Colonic mucosa (tissue), 4 donors: ENCODE data around the gene PNPLA7. TPM values are rescaled to one million over a fixed set of nuclear protein-coding genes. Genes with fewer than 3 reads are reported as not detected.
"Not testable (repeated sequence)": the region's sequence is repeated elsewhere in the genome, so short reads cannot be mapped to it uniquely, and the experiment has no call there.

Experiments used
- DNase-seq: peaks from one replicate; pipeline ENCODE4 v3.0.0-alpha.2; 2020
- H3K27ac ChIP-seq: fragments of 200-600 bp; one replicate; pipeline ENCODE4 v1.8.0; 2021
- H3K27me3 ChIP-seq: fragments of 200-600 bp; one replicate; pipeline ENCODE4 v1.8.0; 2021
- H3K36me3 ChIP-seq: fragments of 200-600 bp; one replicate; pipeline ENCODE4 v1.8.0; 2021
- H3K4me1 ChIP-seq: fragments of 200-600 bp; one replicate; pipeline ENCODE4 v1.8.0; 2021; ENCODE audit warnings: mild to moderate bottlenecking
- H3K4me3 ChIP-seq: fragments of 200-600 bp; one replicate; pipeline ENCODE4 v1.8.0; 2021
- H3K9ac ChIP-seq, 2 donors: one replicate each; pipeline ENCODE4 v1.7.0; 2013; ENCODE audit warnings: control low read depth in 2 of 2, low read depth in 2 of 2, low read length in 2 of 2
- H3K9me3 ChIP-seq: fragments of 200-600 bp; one replicate; pipeline ENCODE4 v1.8.0; 2021
- CTCF ChIP-seq: fragments of 200-600 bp; IDR thresholded peaks from one replicate; pipeline ENCODE4 v1.8.0; 2022; ENCODE audit warnings: antibody characterized with exemption, mild to moderate bottlenecking
- intact Hi-C: fragments of 100-400 bp; cut with DNase I; formaldehyde crosslinking; loops from one replicate; pipeline ENCODE4 v1.14.1; 2022
- total RNA-seq, 2 donors: library from RNA; stranded (reverse); fragmentation: NEBNext Ultra II Directional in 1 of 2; extraction: Animal tissue kit (Norgen Biotek cat#: 25700) in 1 of 2; gene quantifications; one replicate each; pipeline ENCODE4 v1.2.1, GENCODE V29; 2021
- donor health status: healthy.
- donor health status: DM: no; HTN: no; CAD: no.
- donor health status: DM: no; HTN: no; CAD: no.

The PNPLA7 gene
- total RNA-seq, 2 donors from 2014 or later = 6.1 to 7.1 TPM

GRCh38 chr9:137574192-137574591, 24.0 kb upstream of the PNPLA7 start:
- Histone ChIP-seq H3K4me3 (no peak overlapping the region), H3K27ac (no peak overlapping the region), H3K9me3 (no peaks in the 10 kb centered on the region), H3K4me1 (no peaks in the 10 kb centered on the region), H3K36me3 (no peaks in the 10 kb centered on the region), H3K9ac (no peak overlapping the region), H3K27me3 (no peaks in the 10 kb centered on the region)
- intact Hi-C loops = no loop called here
- DNase-seq = no peak
- TF ChIP-seq CTCF = no peak

- H3K4me3 ChIP-seq = no peak overlapping the region
- H3K27ac ChIP-seq = no peak overlapping the region
- H3K4me1 ChIP-seq = no peaks in the 10 kb centered on the region
- no peaks in the 10 kb centered on the region for H3K27me3 ChIP-seq
- no peak for TF ChIP-seq CTCF
- H3K36me3 ChIP-seq = no peaks in the 10 kb centered on the region
- no peak overlapping the region for H3K9ac ChIP-seq
- intact Hi-C loops = no loop called here
- DNase-seq = no peak
- no peaks in the 10 kb centered on the region for H3K9me3 ChIP-seq
Measured at GRCh38 chr9:137570566-137570965, 20.4 kb upstream of the PNPLA7 start.

GRCh38 chr9:137569609-137570203, 19.5 kb upstream of the PNPLA7 start:
- intact Hi-C loops = no loop called here
- H3K27ac ChIP-seq = no peak overlapping the region
- H3K36me3 ChIP-seq = no peaks in the 10 kb centered on the region
- DNase-seq = no peak
- H3K4me1 ChIP-seq = no peaks in the 10 kb centered on the region
- no peak for TF ChIP-seq CTCF
- H3K27me3 ChIP-seq = no peaks in the 10 kb centered on the region
- H3K4me3 ChIP-seq = no peak overlapping the region
- H3K9ac ChIP-seq = no peak overlapping the region
- H3K9me3 ChIP-seq = no peaks in the 10 kb centered on the region

- H3K36me3 ChIP-seq, H3K4me3 ChIP-seq, intact Hi-C loops, H3K9ac ChIP-seq, H3K9me3 ChIP-seq, H3K4me1 ChIP-seq, H3K27ac ChIP-seq, H3K27me3 ChIP-seq, DNase-seq: not testable (repeated sequence)
Measured at GRCh38 chr9:137568445-137568844, 18.2 kb upstream of the PNPLA7 start.

GRCh38 chr9:137564817-137565411, 14.7 kb upstream of the PNPLA7 start:
- H3K27ac ChIP-seq = no peak overlapping the region
- no peak for DNase-seq
- no peak for TF ChIP-seq CTCF
- no peaks in the 10 kb centered on the region for H3K36me3 ChIP-seq
- intact Hi-C loops = no loop called here
- no peaks in the 10 kb centered on the region for H3K4me1 ChIP-seq
- H3K27me3 ChIP-seq = no peaks in the 10 kb centered on the region
- H3K9ac ChIP-seq = no peak overlapping the region
- H3K4me3 ChIP-seq = no peak overlapping the region
- H3K9me3 ChIP-seq = no peaks in the 10 kb centered on the region

- TF ChIP-seq CTCF = no peak
- H3K4me1 ChIP-seq = no peaks in the 10 kb centered on the region
- H3K36me3 ChIP-seq = no peaks in the 10 kb centered on the region
- no peak overlapping the region for H3K4me3 ChIP-seq
- no peak for DNase-seq
- no peak overlapping the region for H3K9ac ChIP-seq
- H3K27ac ChIP-seq = no peak overlapping the region
- intact Hi-C loops = no loop called here
- no peaks in the 10 kb centered on the region for H3K9me3 ChIP-seq
- no peaks in the 10 kb centered on the region for H3K27me3 ChIP-seq
Measured at GRCh38 chr9:137564134-137564533, 13.9 kb upstream of the PNPLA7 start.
